Endodermal cell (in vitro differentiated cells): ENCODE measurements around the gene THUMPD2. TPM values are rescaled to one million over a fixed set of nuclear protein-coding genes. Genes with fewer than 3 reads are reported as not detected.

Source experiments
- DNase-seq: peaks from one replicate; pipeline ENCODE4 v3.0.0-alpha.2; 2017
- H3K27ac ChIP-seq: 2 replicates; pipeline ENCODE4 v1.5.1; 2013; ENCODE audit warnings: mild to moderate bottlenecking, low read depth, low read length, moderate library complexity
- H3K27me3 ChIP-seq: 2 replicates; pipeline ENCODE4 v1.6.1; 2013; ENCODE audit warnings: mild to moderate bottlenecking, low read length, moderate library complexity; ENCODE audit not compliant: insufficient read depth, control insufficient read depth, poor library complexity, severe bottlenecking
- H3K36me3 ChIP-seq: 2 replicates; pipeline ENCODE4 v1.7.0; 2013; ENCODE audit warnings: mild to moderate bottlenecking, low read length, moderate library complexity; ENCODE audit not compliant: control insufficient read depth, insufficient read depth
- H3K4me1 ChIP-seq: one replicate; pipeline ENCODE4 v1.7.0; 2013; ENCODE audit warnings: low read length; ENCODE audit not compliant: control insufficient read depth, insufficient read depth
- H3K4me3 ChIP-seq: 2 replicates; pipeline ENCODE4 v1.5.1; 2013; ENCODE audit warnings: mild to moderate bottlenecking, low read length, moderate library complexity
- H3K9ac ChIP-seq: 2 replicates; pipeline ENCODE4 v1.6.1; 2013; ENCODE audit warnings: mild to moderate bottlenecking, low read length, moderate library complexity; ENCODE audit not compliant: poor library complexity, severe bottlenecking; ENCODE audit errors: extremely low read depth
- H3K9me3 ChIP-seq: 2 replicates; pipeline ENCODE4 v1.6.1; 2013; ENCODE audit warnings: mild to moderate bottlenecking, low read length, moderate library complexity; ENCODE audit not compliant: control insufficient read depth
- H3K27ac Mint-ChIP-seq: 2 replicates; pipeline ENCODE4 v1.8.0; 2020; ENCODE audit warnings: mixed read lengths
- H3K27me3 Mint-ChIP-seq: 2 replicates; pipeline ENCODE4 v1.8.0; 2021; ENCODE audit warnings: mild to moderate bottlenecking, mixed read lengths; ENCODE audit not compliant: insufficient read depth
- H3K36me3 Mint-ChIP-seq: 2 replicates; pipeline ENCODE4 v1.8.0; 2020; ENCODE audit warnings: low read depth, mixed read lengths
- H3K4me1 Mint-ChIP-seq: 2 replicates; pipeline ENCODE4 v1.8.0; 2020; ENCODE audit warnings: mixed read lengths
- H3K4me3 Mint-ChIP-seq: 2 replicates; pipeline ENCODE4 v1.8.0; 2020; ENCODE audit warnings: mild to moderate bottlenecking, moderate library complexity, mixed read lengths
- H3K9me3 Mint-ChIP-seq: 2 replicates; pipeline ENCODE4 v1.8.0; 2020; ENCODE audit warnings: mild to moderate bottlenecking, mixed read lengths
- WGBS, 2 experiments: methylation state at CpG; one replicate each; pipeline versions ENCODE4 v1.1.5 to v1.1.7; 2013; ENCODE audit warnings: missing lambda C conversion rate in 2 of 2, mixed read lengths in 1 of 2; ENCODE audit not compliant: insufficient coverage in 1 of 2, insufficient read length in 1 of 2; 5-methylcytosine and 5-hydroxymethylcytosine counted together
- total RNA-seq, 2 donors: library from RNA; stranded (reverse); fragmentation: NEBNext Ultra II Directional in 1 of 2; extraction: Animal tissue kit (Norgen Biotek cat#: 25700) in 1 of 2; gene quantifications; 2 replicates in 1 of 2; 3 replicates in 1 of 2; pipeline ENCODE4 v1.2.1, GENCODE V29; 2021
- TF ChIP-seq, protein P1 (sequence below): fragments of 200-600 bp; sonication (generic); conservative IDR thresholded peaks from 2 replicates; pipeline ENCODE4 v1.5.0; 2021; ENCODE audit warnings: antibody characterized with exemption, mild to moderate bottlenecking

Gene THUMPD2
- total RNA-seq, 2 donors from 2014 or later = 11.3 to 13.6 TPM

DNA sequence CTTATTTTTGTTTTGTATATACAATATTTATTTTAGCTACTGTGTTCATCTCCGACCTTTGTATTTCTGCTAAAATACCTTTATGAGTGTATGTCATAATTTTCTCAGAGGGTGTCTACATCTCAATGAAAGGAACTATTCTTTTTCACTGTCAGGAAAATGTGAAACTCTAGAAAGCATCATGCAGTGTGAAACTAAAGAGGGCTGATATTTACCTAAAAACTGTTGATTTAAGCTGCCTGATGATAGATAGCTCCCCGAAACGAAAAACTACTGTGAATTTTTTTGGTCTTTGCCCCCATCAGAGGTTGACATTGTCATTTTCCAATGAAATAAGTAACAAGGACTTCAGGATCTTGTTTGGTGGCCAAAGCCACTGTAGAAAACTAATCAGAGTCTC, 74.5 kb downstream of the THUMPD2 start:
- Mint-ChIP-seq H3K4me1 (no peaks in the 10 kb centered on the region), H3K27ac (no peak overlapping the region), H3K36me3 (peaks cover 6% of the 10 kb centered on the region), H3K27me3 (peaks cover 2% of the 10 kb centered on the region), H3K9me3 (peaks cover 23% of the 10 kb centered on the region), H3K4me3 (no peak overlapping the region)
- no peaks in the 10 kb centered on the region for H3K27me3 ChIP-seq
- H3K36me3 ChIP-seq = no peaks in the 10 kb centered on the region
- DNase-seq = no peak
- peaks cover 26% of the 10 kb centered on the region for H3K9me3 ChIP-seq
- H3K27ac ChIP-seq = no peak overlapping the region
- TF ChIP-seq, protein P1, sequence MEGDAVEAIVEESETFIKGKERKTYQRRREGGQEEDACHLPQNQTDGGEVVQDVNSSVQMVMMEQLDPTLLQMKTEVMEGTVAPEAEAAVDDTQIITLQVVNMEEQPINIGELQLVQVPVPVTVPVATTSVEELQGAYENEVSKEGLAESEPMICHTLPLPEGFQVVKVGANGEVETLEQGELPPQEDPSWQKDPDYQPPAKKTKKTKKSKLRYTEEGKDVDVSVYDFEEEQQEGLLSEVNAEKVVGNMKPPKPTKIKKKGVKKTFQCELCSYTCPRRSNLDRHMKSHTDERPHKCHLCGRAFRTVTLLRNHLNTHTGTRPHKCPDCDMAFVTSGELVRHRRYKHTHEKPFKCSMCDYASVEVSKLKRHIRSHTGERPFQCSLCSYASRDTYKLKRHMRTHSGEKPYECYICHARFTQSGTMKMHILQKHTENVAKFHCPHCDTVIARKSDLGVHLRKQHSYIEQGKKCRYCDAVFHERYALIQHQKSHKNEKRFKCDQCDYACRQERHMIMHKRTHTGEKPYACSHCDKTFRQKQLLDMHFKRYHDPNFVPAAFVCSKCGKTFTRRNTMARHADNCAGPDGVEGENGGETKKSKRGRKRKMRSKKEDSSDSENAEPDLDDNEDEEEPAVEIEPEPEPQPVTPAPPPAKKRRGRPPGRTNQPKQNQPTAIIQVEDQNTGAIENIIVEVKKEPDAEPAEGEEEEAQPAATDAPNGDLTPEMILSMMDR = no peak
- H3K4me3 ChIP-seq = no peak overlapping the region
- 92 to 95% methylated on average over 2 to 3 of the region's 3 CpGs for WGBS, 2 experiments
- H3K4me1 ChIP-seq = no peaks in the 10 kb centered on the region
- H3K9ac ChIP-seq = no peak overlapping the region

DNA sequence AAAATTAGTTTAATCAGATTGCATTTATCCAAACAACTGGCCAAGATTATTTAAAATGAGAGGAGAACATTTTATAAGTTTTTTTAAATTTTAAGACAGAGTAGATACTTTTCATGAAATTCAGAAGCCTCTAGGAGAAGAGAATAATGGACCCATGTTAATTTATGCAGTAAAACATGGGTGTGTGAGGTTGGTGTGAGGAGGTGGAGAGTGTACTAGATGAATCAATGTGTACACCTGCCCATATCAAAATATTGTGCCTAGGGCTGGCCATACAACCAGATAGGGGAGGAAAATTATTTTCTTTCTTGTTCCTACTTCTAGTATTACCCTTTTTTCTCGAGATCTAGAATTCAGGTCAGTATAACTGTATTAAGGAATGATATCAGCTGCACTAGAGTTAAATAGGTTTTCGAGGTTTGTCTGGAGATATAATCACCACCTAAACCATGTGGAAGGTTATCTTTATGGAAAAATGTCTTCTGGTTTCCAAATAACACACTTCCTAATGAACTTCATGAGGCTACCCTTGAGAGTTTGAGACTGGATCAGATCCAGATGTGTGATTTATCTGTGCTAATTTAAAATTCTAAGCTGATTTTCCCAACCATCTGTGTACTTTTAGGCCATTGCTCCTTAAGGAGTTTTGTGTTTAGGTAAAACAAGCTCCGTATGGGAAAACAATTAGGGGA, 75.7 kb downstream of the THUMPD2 start:
- Mint-ChIP-seq H3K9me3 (peaks cover 26% of the 10 kb centered on the region), H3K4me1 (no peaks in the 10 kb centered on the region)
- WGBS, 2 experiments = 86 to 100% methylated on average over 1 of the region's 3 CpGs

DNA sequence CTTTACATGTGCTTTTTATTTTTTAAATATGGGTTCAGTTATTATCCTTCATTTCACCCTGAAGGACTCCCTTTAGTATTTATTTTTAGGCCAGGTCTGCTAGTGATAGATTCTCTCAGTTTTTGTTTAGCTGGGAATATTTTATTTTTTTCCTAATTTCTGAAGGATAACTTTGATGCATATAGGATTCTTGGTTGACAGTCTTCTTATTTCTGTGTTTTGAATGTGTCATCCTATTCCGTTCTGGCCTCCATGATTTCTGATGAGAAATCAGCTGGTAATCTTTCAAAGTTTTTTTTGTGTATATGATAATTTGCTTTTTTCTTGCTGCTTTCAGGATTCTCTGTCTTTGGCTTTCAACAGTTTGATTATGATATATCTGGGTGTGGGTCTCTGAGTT, 77.9 kb downstream of the THUMPD2 start:
- peaks cover 2% of the 10 kb centered on the region for H3K27me3 Mint-ChIP-seq
- no peak overlapping the region for H3K9ac ChIP-seq
- H3K9me3 Mint-ChIP-seq = peaks cover 21% of the 10 kb centered on the region
- H3K4me1 Mint-ChIP-seq = no peaks in the 10 kb centered on the region
- peaks cover 2% of the 10 kb centered on the region for H3K36me3 Mint-ChIP-seq
- H3K36me3 ChIP-seq = no peaks in the 10 kb centered on the region
- H3K27me3 ChIP-seq = no peaks in the 10 kb centered on the region
- no peak overlapping the region for H3K27ac Mint-ChIP-seq
- H3K4me3 Mint-ChIP-seq = no peak overlapping the region
- no peaks in the 10 kb centered on the region for H3K4me1 ChIP-seq
- TF ChIP-seq, protein P1 = no peak
- H3K27ac ChIP-seq = no peak overlapping the region
- no peak for DNase-seq
- no peak overlapping the region for H3K4me3 ChIP-seq
- peaks cover 26% of the 10 kb centered on the region for H3K9me3 ChIP-seq
- 95 to 100% methylated on average over 1 of the region's 1 CpG for WGBS, 2 experiments

More for the DNA sequence above, 75.7 kb downstream of the THUMPD2 start:
- DNase-seq = no peak
- H3K4me3 Mint-ChIP-seq = no peak overlapping the region
- Histone ChIP-seq H3K4me1 (no peaks in the 10 kb centered on the region), H3K27me3 (no peaks in the 10 kb centered on the region), H3K4me3 (no peak overlapping the region), H3K9me3 (peaks cover 26% of the 10 kb centered on the region), H3K27ac (no peak overlapping the region), H3K9ac (no peak overlapping the region), H3K36me3 (no peaks in the 10 kb centered on the region)
- H3K27me3 Mint-ChIP-seq = peaks cover 2% of the 10 kb centered on the region
- peaks cover 6% of the 10 kb centered on the region for H3K36me3 Mint-ChIP-seq
- TF ChIP-seq, protein P1 = no peak
- H3K27ac Mint-ChIP-seq = no peak overlapping the region
